NT2/D1 (cell line): ENCODE measurements around the gene SH3PXD2A.

Experiments used
- DNase-seq: peaks from one replicate; pipeline ENCODE4 v3.0.0-alpha.2; 2011; ENCODE audit warnings: low read depth, low spot score
- H3K27me3 ChIP-seq: 2 replicates; pipeline ENCODE4 v1.6.0; 2011; ENCODE audit warnings: mild to moderate bottlenecking; ENCODE audit not compliant: insufficient read length, insufficient read depth
- H3K36me3 ChIP-seq: 2 replicates; pipeline ENCODE4 v1.6.1; 2011; ENCODE audit warnings: mild to moderate bottlenecking, low read length, mixed read lengths; ENCODE audit not compliant: insufficient read depth, insufficient read length
- H3K4me1 ChIP-seq: 2 replicates; pipeline ENCODE4 v1.5.1; 2011; ENCODE audit not compliant: insufficient read depth, insufficient read length
- H3K4me3 ChIP-seq: 2 replicates; pipeline ENCODE4 v1.5.1; 2011; ENCODE audit warnings: low read depth; ENCODE audit not compliant: insufficient read length
- H3K9ac ChIP-seq: 2 replicates; pipeline ENCODE4 v1.6.0; 2011; ENCODE audit warnings: low read depth; ENCODE audit not compliant: insufficient read length
- H3K9me3 ChIP-seq: 2 replicates; pipeline ENCODE4 v1.5.1; 2011; ENCODE audit warnings: mild to moderate bottlenecking, low read length; ENCODE audit not compliant: insufficient read depth
- SUZ12 ChIP-seq: IDR thresholded peaks from 2 replicates; pipeline ENCODE4 v1.6.1; 2011; ENCODE audit not compliant: insufficient read length, insufficient read depth; ENCODE audit errors: extremely low read depth
- YY1 ChIP-seq: IDR thresholded peaks from 2 replicates; pipeline ENCODE4 v1.6.1; 2011; ENCODE audit not compliant: insufficient read length, insufficient read depth
- ZNF274 ChIP-seq: IDR thresholded peaks from 2 replicates; pipeline ENCODE4 v1.6.1; 2011; ENCODE audit warnings: mild to moderate bottlenecking, low read depth, low read length

SH3PXD2A gene

DNA sequence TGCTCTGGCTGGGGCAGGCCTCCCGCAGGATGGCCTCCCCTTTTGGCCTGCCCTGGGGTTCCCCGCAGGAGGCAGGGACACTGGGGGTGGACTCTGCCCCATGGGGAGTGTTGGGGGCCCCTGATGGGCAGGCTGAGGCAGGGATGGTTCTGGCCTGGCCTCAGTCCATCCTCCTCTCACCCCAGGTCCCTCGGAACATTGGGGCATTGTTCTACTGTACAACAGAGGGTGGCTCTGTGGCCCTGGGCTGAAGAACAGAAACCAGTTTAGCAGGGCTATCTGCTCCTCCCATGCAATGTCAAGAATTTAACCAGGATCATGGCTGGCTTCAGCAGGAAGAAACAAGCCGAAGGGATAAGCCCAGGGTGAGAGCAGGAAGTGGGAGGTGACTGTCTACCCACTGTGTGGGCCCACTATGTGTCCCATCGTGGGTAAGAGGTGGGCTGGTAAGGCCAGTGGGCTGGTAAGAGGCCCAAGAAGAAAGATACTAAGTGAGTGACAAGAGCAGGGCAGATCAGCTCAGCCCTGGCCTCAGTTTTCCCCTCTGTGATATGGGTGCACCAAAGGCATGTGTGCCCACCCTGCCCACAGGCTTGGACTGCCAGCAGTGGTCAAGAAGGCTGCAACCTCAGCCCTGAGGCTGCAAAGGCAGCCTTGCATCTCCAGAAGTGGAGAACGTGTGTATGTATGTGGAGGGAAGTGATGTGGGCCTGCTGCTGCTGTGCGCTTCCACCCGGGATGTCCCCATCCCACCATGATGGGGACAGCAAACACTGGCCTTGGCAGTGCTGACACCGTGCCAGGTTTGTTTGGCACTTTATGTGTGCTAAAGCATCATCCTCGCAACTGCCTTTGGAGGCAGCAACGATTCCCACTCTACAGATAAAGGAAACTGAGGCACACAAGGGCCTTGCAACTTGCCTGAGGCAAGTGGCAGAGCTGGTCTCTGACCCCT is 138.9 kb downstream of the SH3PXD2A start:
- Histone ChIP-seq H3K9me3 (no peaks in the 10 kb centered on the region), H3K4me1 (peaks cover 12% of the 10 kb centered on the region), H3K36me3 (no peaks in the 10 kb centered on the region), H3K27me3 (no peaks in the 10 kb centered on the region), H3K4me3 (no peak overlapping the region), H3K9ac (no peak overlapping the region)
- DNase-seq: no peak
- TF ChIP-seq YY1 (no peak), SUZ12 (no peak), ZNF274 (no peak)

DNA sequence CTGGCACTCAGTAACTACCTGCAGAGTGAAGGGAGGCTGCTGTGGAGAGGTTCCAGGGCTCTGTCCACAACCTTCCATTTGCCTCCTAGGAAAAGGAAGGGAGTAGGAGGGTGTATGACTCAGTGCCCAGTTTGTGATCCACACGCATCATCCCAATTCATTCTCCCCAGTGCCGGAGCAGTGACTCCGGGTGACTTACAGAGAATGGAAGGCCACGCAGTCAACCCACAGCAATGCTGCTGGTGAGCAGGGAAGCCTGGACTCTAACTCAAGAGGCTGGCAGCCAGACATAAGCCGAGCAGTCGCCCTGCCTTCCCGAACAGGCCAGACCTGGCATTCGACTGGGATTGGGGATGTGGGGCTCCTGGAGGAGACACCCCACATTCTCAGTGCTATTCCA is 139.9 kb downstream of the SH3PXD2A start:
- no peak for DNase-seq
- Histone ChIP-seq H3K4me3 (no peak overlapping the region), H3K9ac (no peak overlapping the region), H3K36me3 (no peaks in the 10 kb centered on the region), H3K27me3 (no peaks in the 10 kb centered on the region), H3K4me1 (peaks cover 8% of the 10 kb centered on the region), H3K9me3 (no peaks in the 10 kb centered on the region)
- TF ChIP-seq ZNF274 (no peak), YY1 (no peak), SUZ12 (no peak)

DNA sequence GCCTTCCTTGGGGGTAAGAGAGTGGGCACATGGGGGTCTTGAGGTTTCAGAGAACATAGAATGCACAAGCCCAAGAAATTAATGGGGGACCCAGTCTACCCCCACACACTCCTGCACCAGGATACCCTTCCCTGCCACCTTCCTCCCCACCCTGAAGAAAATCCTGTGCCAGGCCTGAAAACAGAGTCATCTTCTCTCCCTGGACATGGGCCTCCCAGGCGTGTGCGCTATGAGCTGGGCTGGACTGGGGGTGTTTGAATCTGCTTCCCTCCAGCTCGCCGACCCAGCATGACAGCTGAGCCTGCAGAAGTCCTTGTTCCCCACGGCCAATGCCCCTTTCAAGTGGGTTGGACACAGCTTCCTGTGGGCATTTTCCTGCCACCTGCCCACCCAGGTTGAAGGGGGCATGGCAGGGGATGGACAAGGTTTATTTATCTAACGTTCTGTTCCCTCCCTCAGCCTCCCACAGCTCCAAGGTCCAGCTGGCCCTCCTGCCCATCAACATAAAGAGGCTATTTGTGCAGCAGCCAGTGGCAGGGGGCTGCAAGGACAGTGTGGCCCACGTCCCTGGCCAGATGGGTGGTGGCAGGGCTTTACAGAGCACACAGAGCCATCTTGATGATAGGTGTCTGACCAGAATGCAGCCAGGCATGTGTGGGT is 141.0 kb downstream of the SH3PXD2A start:
- TF ChIP-seq ZNF274 (no peak), SUZ12 (no peak)
- no peaks in the 10 kb centered on the region for H3K9me3 ChIP-seq
- no peaks in the 10 kb centered on the region for H3K36me3 ChIP-seq
- no peaks in the 10 kb centered on the region for H3K27me3 ChIP-seq
- H3K4me1 ChIP-seq: peaks cover 8% of the 10 kb centered on the region
- no peak for DNase-seq
- no peak overlapping the region for H3K9ac ChIP-seq
- H3K4me3 ChIP-seq: no peak overlapping the region

DNA sequence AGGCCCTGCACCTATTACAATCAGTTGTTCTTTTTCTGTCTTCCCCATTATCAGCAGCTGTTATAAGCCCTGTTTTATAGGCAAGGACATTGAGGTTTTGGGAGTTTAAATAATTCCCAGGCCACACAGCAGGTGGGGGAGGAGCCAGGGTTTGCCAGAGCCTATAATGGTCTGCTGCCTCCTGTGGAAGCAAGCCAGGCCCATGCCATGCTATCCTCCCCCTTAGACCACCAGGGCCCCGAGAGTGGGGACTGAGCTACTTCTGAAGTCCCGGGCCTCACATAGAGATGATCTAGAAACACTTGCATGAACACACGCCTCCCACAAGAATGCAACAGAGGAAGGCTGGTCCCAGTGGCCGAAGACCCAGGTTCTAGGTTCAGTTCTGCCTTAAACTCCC is 141.7 kb downstream of the SH3PXD2A start:
- TF ChIP-seq YY1 (no peak), SUZ12 (no peak), ZNF274 (no peak)
- no peaks in the 10 kb centered on the region for H3K36me3 ChIP-seq
- no peaks in the 10 kb centered on the region for H3K9me3 ChIP-seq
- no peaks in the 10 kb centered on the region for H3K27me3 ChIP-seq
- no peak for DNase-seq
- no peak overlapping the region for H3K9ac ChIP-seq
- peaks cover 8% of the 10 kb centered on the region for H3K4me1 ChIP-seq
- H3K4me3 ChIP-seq: no peak overlapping the region

DNA sequence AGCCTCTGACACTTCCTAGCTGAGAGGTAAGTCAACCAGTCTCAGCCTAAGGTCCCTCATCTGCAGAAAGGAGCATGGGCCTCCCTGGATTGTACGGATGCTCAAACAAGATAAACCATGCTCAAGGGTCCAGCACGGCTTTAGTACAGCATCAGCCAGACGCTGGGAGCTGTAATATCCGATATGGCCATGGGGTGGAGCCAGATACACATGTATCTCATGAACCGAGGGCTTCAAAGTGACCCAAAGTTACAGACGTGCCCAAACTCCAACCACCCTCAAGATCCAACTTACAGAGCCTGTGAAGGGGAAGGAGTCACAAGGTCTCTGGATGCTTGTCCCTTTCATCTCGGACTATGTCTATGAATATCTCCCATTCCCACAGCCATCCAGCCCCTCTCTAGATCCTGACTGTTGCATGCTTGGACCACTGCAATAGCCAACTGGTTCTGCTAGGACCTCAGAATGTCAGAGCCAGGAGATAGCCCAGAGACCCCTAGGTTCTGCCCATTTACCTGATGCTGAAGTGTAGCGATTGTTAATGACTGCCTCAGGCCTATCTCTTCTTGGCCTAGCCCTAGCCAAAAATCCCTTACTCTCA is 142.4 kb downstream of the SH3PXD2A start:
- Histone ChIP-seq H3K4me1 (peaks cover 10% of the 10 kb centered on the region), H3K9me3 (no peaks in the 10 kb centered on the region), H3K4me3 (no peak overlapping the region), H3K36me3 (no peaks in the 10 kb centered on the region), H3K9ac (no peak overlapping the region), H3K27me3 (no peaks in the 10 kb centered on the region)
- peak; percentile 57 for DNase-seq
- TF ChIP-seq YY1 (no peak), SUZ12 (no peak), ZNF274 (no peak)

DNA sequence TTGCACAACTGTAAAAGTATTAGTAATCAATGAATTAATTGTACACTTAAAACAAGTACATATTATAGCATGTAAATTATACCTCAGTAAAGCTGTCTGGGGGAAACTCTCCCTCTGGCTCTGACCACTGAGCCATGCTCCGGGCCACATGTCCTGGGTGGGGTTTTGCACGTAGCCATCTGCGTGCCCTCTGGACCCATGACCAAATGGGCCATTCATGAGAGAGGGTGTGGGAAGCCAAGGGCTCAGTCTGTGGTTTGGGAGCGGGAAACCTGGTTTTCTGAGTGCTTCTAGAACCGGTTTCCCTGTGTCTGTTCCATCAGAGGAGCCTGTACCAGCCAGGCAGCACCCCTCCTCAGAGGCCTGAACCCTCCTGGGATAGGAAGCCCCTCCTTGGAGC is 143.2 kb downstream of the SH3PXD2A start:
- Histone ChIP-seq H3K4me3 (no peak overlapping the region), H3K9me3 (no peaks in the 10 kb centered on the region), H3K36me3 (no peaks in the 10 kb centered on the region), H3K9ac (no peak overlapping the region), H3K4me1 (peaks cover 10% of the 10 kb centered on the region), H3K27me3 (no peaks in the 10 kb centered on the region)
- DNase-seq: no peak
- no peak for TF ChIP-seq SUZ12
- TF ChIP-seq YY1: no peak

DNA sequence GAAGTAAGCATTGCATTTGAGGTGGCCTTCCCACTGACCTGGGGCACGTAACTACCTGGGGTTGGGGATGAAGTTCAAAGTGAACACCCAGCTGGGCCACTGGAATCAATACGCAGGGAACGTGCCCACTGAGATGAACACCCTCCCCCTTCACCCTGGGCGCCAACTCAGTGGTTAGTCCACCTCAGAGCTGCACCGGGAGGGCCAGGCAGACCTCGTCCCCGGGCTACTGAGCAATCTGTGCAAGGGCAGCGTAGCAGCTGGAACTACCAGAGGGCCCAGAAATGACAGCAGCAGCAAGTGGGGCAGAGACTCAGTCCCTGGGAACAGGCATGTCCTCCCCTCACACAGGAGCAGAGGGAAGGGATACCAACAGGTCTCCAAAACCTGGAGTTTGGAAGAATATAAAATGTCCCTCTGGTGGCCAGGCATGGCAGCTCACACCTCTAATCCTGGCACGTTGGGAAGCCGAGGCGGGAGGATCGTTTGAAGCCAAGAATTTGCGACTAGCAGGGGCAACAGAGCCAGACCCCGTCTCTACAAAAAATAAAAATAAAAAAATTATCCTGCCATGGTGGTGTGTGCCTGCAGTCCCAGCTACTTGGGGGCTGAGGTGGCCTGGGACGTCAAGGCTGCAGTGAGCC is 143.9 kb downstream of the SH3PXD2A start:
- TF ChIP-seq YY1 (no peak), SUZ12 (no peak), ZNF274 (no peak)
- Histone ChIP-seq H3K27me3 (no peaks in the 10 kb centered on the region), H3K36me3 (no peaks in the 10 kb centered on the region), H3K9ac (no peak overlapping the region), H3K4me3 (no peak overlapping the region), H3K9me3 (no peaks in the 10 kb centered on the region), H3K4me1 (peaks cover 9% of the 10 kb centered on the region)
- DNase-seq: no peak
